Measurements from ENCODE around the gene CD209. TPM values are rescaled to one million over a fixed set of nuclear protein-coding genes. Genes with fewer than 3 reads are reported as not detected.
A peak's percentile ranks its signal among the peaks of the same experiment; 100 is the strongest.

CD209 gene
- polyA plus RNA-seq, 1 experiment: not detected

GRCh38 chr19:7787141-7787540 is 39.8 kb upstream of the CD209 start:
- TF ChIP-seq CTCF (IDR thresholded peaks at IDR 0.05; ENCODE audit: low read depth, low read length): no peak
- Histone ChIP-seq H3K27me3 (ENCODE audit: control insufficient read depth, insufficient read depth, low read length) (peaks cover 21% of the 10 kb centered on the region), H3K4me3 (ENCODE audit: low read depth, low read length) (no peak overlapping the region), H3K9me3 (ENCODE audit: control insufficient read depth, insufficient read depth, low read length) (peaks cover 2% of the 10 kb centered on the region; the same call in 1 of the 2 replicates), H3K27ac (ENCODE audit: low read depth, low read length) (no peak overlapping the region)
- DNase-seq (ENCODE audit: low read depth, low spot score): no peak
- ChIA-PET POLR2A (interaction anchor here (0.6 kb wide), 1 partner anchor 431 kb away, joined by 4 read pairs; no protein-coding TSS in a partner anchor), CTCF (no interaction called here)

DNA sequence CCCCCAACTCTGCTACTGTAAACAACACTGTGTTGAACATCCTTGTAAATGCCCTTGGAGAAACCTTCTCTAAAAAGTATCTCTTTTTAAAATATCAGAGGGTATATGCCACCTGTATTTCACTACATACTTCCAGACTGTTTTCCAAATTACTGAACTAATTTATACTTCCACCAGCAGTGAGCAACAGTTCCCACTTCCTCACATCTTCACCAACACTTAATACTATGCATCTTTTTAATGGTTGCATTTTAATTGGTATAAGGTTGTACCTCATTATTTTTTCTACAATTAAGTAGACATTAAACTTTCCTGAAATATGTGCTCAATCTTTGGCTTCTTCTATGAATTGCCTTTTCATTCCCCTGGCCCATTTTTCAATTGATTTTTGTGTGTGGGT is 37.5 kb upstream of the CD209 start:
- ChIA-PET CTCF (no interaction called here), POLR2A (no interaction called here)
- H3K27me3 ChIP-seq (ENCODE audit: control insufficient read depth, insufficient read depth, low read length): peaks cover 31% of the 10 kb centered on the region
- no peak overlapping the region for H3K4me3 ChIP-seq (ENCODE audit: low read depth, low read length)
- DNase-seq (ENCODE audit: low read depth, low spot score): no peak
- H3K9me3 ChIP-seq (ENCODE audit: control insufficient read depth, insufficient read depth, low read length): no peaks in the 10 kb centered on the region; the same call in 1 of the 2 replicates
- no peak for TF ChIP-seq CTCF (IDR thresholded peaks at IDR 0.05; ENCODE audit: low read depth, low read length)
- H3K27ac ChIP-seq (ENCODE audit: low read depth, low read length): no peak overlapping the region

- CTCF ChIA-PET: interaction anchor here (1.3 kb wide), 1 partner anchor 16 kb away, joined by 4 read pairs; no protein-coding TSS in a partner anchor
- Histone ChIP-seq H3K9me3 (ENCODE audit: control insufficient read depth, insufficient read depth, low read length) (no peaks in the 10 kb centered on the region; the same call in 1 of the 2 replicates), H3K4me3 (ENCODE audit: low read depth, low read length) (no peak overlapping the region), H3K27ac (ENCODE audit: low read depth, low read length) (no peak overlapping the region), H3K27me3 (ENCODE audit: control insufficient read depth, insufficient read depth, low read length) (peaks cover 31% of the 10 kb centered on the region)
- peak; percentile 8 for DNase-seq (ENCODE audit: low read depth, low spot score)
- TF ChIP-seq CTCF (IDR thresholded peaks at IDR 0.05; ENCODE audit: low read depth, low read length): no peak
- POLR2A ChIA-PET: no interaction called here
Measured at GRCh38 chr19:7783991-7784423, 36.7 kb upstream of the CD209 start.

DNA sequence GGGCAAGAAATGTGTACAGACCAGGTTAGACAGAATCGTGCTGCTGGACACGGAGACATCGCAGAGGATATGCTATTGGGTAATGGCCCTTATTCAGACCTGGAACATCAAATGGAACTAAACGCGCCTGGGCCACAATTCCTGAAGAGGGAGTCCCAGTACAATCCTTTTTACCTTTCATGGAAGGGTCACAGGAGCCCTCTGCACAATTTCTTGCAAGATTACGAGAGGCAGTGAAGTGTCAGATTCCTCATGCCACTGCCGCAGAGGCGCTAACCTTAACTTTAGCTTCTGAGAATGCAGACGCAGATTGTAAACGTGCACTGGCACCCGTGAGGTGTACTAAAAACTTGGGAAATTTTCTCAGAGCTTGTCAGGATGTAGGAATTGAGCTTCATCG is 33.8 kb upstream of the CD209 start:
- Histone ChIP-seq H3K27ac (ENCODE audit: low read depth, low read length) (no peak overlapping the region), H3K27me3 (ENCODE audit: control insufficient read depth, insufficient read depth, low read length) (peaks cover 20% of the 10 kb centered on the region), H3K9me3 (ENCODE audit: control insufficient read depth, insufficient read depth, low read length) (no peaks in the 10 kb centered on the region), H3K4me3 (ENCODE audit: low read depth, low read length) (no peak overlapping the region)
- ChIA-PET CTCF (interaction anchor here (1.0 kb wide), 1 partner anchor 213 kb away, joined by 3 read pairs; no protein-coding TSS in a partner anchor), POLR2A (no interaction called here)
- TF ChIP-seq CTCF (IDR thresholded peaks at IDR 0.05; ENCODE audit: low read depth, low read length): no peak
- DNase-seq (ENCODE audit: low read depth, low spot score): no peak

DNA sequence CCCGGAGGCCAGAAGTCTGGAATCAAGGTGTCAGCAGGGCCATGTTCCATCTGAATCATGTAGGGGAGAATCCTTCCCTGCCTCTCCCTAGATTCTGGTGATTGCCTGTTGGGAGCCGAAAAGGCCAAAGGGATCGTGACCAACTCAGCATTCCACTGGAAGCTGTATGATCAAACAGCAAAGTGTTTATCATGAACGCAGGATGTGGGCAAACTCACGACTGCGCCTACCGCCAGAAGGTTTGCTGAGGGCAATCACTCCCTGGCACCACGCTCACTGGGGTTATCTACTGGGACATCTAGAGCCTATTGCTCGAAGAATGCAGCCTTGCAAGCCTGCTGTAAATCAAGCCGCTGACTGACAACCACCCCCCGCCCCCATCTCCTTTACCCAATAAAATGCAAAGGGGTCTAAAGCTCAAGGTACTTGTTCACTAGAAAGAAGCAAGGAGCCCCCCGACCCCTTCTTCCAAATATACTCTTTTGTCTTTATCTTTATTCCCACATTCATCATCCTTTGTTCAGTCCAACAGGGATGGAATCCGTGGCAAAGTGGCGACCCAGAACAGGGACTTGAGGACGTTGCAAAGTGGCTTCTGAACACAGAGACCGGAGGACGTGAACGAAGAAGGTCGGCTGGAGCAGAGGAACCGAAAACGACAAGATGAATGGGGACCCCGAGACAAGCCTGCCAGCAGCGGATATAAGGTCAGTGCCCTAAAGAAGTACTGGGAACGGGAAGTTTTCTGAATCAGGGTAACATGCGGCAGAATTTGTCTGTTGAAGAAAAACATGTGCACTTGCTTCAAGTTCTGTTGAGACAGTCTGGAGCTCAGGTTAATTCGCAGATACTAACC is 32.5 kb upstream of the CD209 start:
- Histone ChIP-seq H3K9me3 (ENCODE audit: control insufficient read depth, insufficient read depth, low read length) (no peaks in the 10 kb centered on the region), H3K27me3 (ENCODE audit: control insufficient read depth, insufficient read depth, low read length) (peaks cover 21% of the 10 kb centered on the region), H3K27ac (ENCODE audit: low read depth, low read length) (no peak overlapping the region), H3K4me3 (ENCODE audit: low read depth, low read length) (no peak overlapping the region)
- POLR2A ChIA-PET: no interaction called here
- CTCF ChIA-PET: interaction anchor here (1.0 kb wide), 1 partner anchor 212 kb away, joined by 3 read pairs; no protein-coding TSS in a partner anchor
- no peak for TF ChIP-seq CTCF (IDR thresholded peaks at IDR 0.05; ENCODE audit: low read depth, low read length)
- no peak for DNase-seq (ENCODE audit: low read depth, low spot score)

All from AG04450 (cell line).